Measurements from ENCODE around the gene ZNF639.

ZNF639 gene

GRCh38 chr3:179369621-179370020, 46.8 kb downstream of the ZNF639 start:
- H3K4me3 ChIP-seq (ENCODE audit: low read length): no peak overlapping the region
- DNase-seq (ENCODE audit: low read depth): no peak
- TF ChIP-seq, protein P1, sequence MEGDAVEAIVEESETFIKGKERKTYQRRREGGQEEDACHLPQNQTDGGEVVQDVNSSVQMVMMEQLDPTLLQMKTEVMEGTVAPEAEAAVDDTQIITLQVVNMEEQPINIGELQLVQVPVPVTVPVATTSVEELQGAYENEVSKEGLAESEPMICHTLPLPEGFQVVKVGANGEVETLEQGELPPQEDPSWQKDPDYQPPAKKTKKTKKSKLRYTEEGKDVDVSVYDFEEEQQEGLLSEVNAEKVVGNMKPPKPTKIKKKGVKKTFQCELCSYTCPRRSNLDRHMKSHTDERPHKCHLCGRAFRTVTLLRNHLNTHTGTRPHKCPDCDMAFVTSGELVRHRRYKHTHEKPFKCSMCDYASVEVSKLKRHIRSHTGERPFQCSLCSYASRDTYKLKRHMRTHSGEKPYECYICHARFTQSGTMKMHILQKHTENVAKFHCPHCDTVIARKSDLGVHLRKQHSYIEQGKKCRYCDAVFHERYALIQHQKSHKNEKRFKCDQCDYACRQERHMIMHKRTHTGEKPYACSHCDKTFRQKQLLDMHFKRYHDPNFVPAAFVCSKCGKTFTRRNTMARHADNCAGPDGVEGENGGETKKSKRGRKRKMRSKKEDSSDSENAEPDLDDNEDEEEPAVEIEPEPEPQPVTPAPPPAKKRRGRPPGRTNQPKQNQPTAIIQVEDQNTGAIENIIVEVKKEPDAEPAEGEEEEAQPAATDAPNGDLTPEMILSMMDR (conservative IDR thresholded peaks at IDR 0.05; ENCODE audit: low read depth, low read length): no peak

DNA sequence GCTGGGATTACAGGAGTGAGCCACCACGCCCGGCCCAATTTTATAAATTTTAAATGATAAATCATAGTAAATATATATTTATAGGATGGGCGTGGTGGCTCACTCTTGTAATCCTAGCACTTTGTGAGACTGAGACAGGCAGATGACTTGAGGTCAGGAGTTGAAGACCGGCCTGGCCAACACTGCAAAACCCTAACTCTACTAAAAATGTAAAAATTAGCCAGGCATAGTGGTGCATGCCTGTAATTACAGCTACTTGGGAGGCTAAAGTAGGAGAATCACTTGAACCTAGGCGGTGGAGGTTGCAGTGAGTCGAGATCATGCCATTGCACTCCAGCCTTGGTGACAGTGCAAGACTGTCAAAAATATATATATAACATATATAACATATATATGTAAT, 51.1 kb downstream of the ZNF639 start:
- no peak overlapping the region for H3K4me3 ChIP-seq (ENCODE audit: low read length)
- DNase-seq (ENCODE audit: low read depth): no peak
- TF ChIP-seq, protein P1 (conservative IDR thresholded peaks at IDR 0.05; ENCODE audit: low read depth, low read length): no peak

GRCh38 chr3:179375091-179375999, 52.5 kb downstream of the ZNF639 start:
- DNase-seq (ENCODE audit: low read depth): no peak
- no peak overlapping the region for H3K4me3 ChIP-seq (ENCODE audit: low read length)
- TF ChIP-seq, protein P1 (conservative IDR thresholded peaks at IDR 0.05; ENCODE audit: low read depth, low read length): no peak

GRCh38 chr3:179376474-179376873, 53.6 kb downstream of the ZNF639 start:
- TF ChIP-seq, protein P1 (conservative IDR thresholded peaks at IDR 0.05; ENCODE audit: low read depth, low read length): no peak
- H3K4me3 ChIP-seq (ENCODE audit: low read length): no peak overlapping the region
- DNase-seq (ENCODE audit: low read depth): no peak

Data from retinal pigment epithelial cell (primary cell).